Measurements from ENCODE around the gene CLSTN2. TPM values are rescaled to one million over a fixed set of nuclear protein-coding genes. Genes with fewer than 3 reads are reported as not detected.

Gene CLSTN2
- total RNA-seq, 1 donor from 2014 or later = 49.7 TPM

- no peak for DNase-seq (ENCODE audit: low read depth)
Observed at GRCh38 chr3:140545197-140545596, 610.2 kb downstream of the CLSTN2 start.

- peak; percentile 66 for DNase-seq (ENCODE audit: low read depth)
Observed at GRCh38 chr3:140545756-140546155, 610.8 kb downstream of the CLSTN2 start.

- DNase-seq (ENCODE audit: low read depth) = no peak
Observed at GRCh38 chr3:140546649-140547048, 611.7 kb downstream of the CLSTN2 start.

- DNase-seq (ENCODE audit: low read depth) = no peak
Observed at GRCh38 chr3:140552403-140552802, 617.4 kb downstream of the CLSTN2 start.

GRCh38 chr3:140552898-140553297, 617.9 kb downstream of the CLSTN2 start:
- no peak for DNase-seq (ENCODE audit: low read depth)

GRCh38 chr3:140553591-140553990, 618.6 kb downstream of the CLSTN2 start:
- DNase-seq (ENCODE audit: low read depth) = no peak

- DNase-seq (ENCODE audit: low read depth) = no peak
Observed at GRCh38 chr3:140555666-140556065, 620.7 kb downstream of the CLSTN2 start.

GRCh38 chr3:140557476-140557875, 622.5 kb downstream of the CLSTN2 start:
- no peak for DNase-seq (ENCODE audit: low read depth)

GRCh38 chr3:140559546-140559945, 624.6 kb downstream of the CLSTN2 start:
- no peak for DNase-seq (ENCODE audit: low read depth)

- DNase-seq (ENCODE audit: low read depth) = peak; percentile 25
Observed at GRCh38 chr3:140563206-140563760, 628.3 kb downstream of the CLSTN2 start.

- DNase-seq (ENCODE audit: low read depth) = no peak
Observed at GRCh38 chr3:140568131-140568530, 633.1 kb downstream of the CLSTN2 start.

GRCh38 chr3:140568842-140569520, 634.0 kb downstream of the CLSTN2 start:
- no peak for DNase-seq (ENCODE audit: low read depth)

GRCh38 chr3:140570602-140571001, 635.6 kb downstream of the CLSTN2 start:
- no peak for DNase-seq (ENCODE audit: low read depth)

- no peak for DNase-seq (ENCODE audit: low read depth)
Observed at GRCh38 chr3:140571836-140572235, 636.9 kb downstream of the CLSTN2 start.

GRCh38 chr3:140572334-140572733, 637.3 kb downstream of the CLSTN2 start:
- no peak for DNase-seq (ENCODE audit: low read depth)

GRCh38 chr3:140573011-140573410, 638.0 kb downstream of the CLSTN2 start:
- DNase-seq (ENCODE audit: low read depth) = peak; percentile 25

- no peak for DNase-seq (ENCODE audit: low read depth)
Observed at GRCh38 chr3:140574375-140574774, 639.4 kb downstream of the CLSTN2 start.

GRCh38 chr3:140576449-140576848, 641.5 kb downstream of the CLSTN2 start:
- DNase-seq (ENCODE audit: low read depth) = no peak

GRCh38 chr3:140577911-140578310, 642.9 kb downstream of the CLSTN2 start:
- no peak for DNase-seq (ENCODE audit: low read depth)

GRCh38 chr3:140579260-140579659, 644.3 kb downstream of the CLSTN2 start:
- no peak for DNase-seq (ENCODE audit: low read depth)

- DNase-seq (ENCODE audit: low read depth) = peak; percentile 94
Observed at GRCh38 chr3:140580746-140581145, 645.8 kb downstream of the CLSTN2 start.

GRCh38 chr3:140584549-140584948, 649.6 kb downstream of the CLSTN2 start:
- no peak for DNase-seq (ENCODE audit: low read depth)

- DNase-seq (ENCODE audit: low read depth) = peak; percentile 62
Observed at GRCh38 chr3:140585828-140586227, 650.8 kb downstream of the CLSTN2 start.

GRCh38 chr3:140586311-140586710, 651.3 kb downstream of the CLSTN2 start:
- no peak for DNase-seq (ENCODE audit: low read depth)

Data from renal cortical epithelial cell (primary cell).